ENCODE results near the gene ELAC2. TPM values are rescaled to one million over a fixed set of nuclear protein-coding genes. Genes with fewer than 3 reads are reported as not detected.

The ELAC2 gene
- total and polyA plus RNA-seq, 10 of the 15 experiments (the other 5 are each of a cell fraction or from before 2014, with no cell fraction given), result 5.1 to 146 (median 79.4) TPM

- H3K4me1 ChIP-seq (ENCODE audit: control insufficient read depth, insufficient read depth, low read length), result no peaks in the 10 kb centered on the region
- H3K9me3 ChIP-seq (replicated peaks; ENCODE audit: control insufficient read depth, insufficient read depth, low read length), result no peaks in the 10 kb centered on the region
- 36% methylated on average over 5 of the region's 5 CpGs for WGBS (ENCODE audit: insufficient coverage, insufficient replicate concordance, low lambda C conversion rate, missing lambda C conversion rate)
- no peak overlapping the region for H3K4me3 ChIP-seq
- no peak overlapping the region for H3K9ac ChIP-seq (ENCODE audit: control insufficient read depth, insufficient read depth, low read length)
- BruUV-seq (replicated peaks), result no TSS peak
- no peaks in the 10 kb centered on the region for H3K79me2 ChIP-seq (ENCODE audit: control insufficient read depth, insufficient read depth, low read length)
- intact Hi-C loops (cut with micrococcal nuclease; ENCODE audit: unreplicated experiment), result no loop called here
- RAD21 ChIA-PET (ENCODE audit: unreplicated experiment), result no interaction called here
- H3K4me2 ChIP-seq (ENCODE audit: control insufficient read depth, insufficient read depth), result no peak overlapping the region
- ATAC-seq (no peak), DNase-seq (ENCODE audit: low read depth, low spot score) (no peak), FAIRE-seq (no peak)
- POLR2A ChIA-PET, result no interaction called here
- TF ChIP-seq CBFB (IDR thresholded peaks at IDR 0.05; ENCODE audit: low read depth) (no peak), BCL11A (IDR thresholded peaks at IDR 0.05; ENCODE audit: low read depth, low read length) (no peak), LARP7 (IDR thresholded peaks at IDR 0.05) (no peak), ZBTB40 (IDR thresholded peaks at IDR 0.05; ENCODE audit: borderline replicate concordance) (no peak), PKNOX1 (IDR thresholded peaks at IDR 0.05) (no peak), BACH1 (IDR thresholded peaks at IDR 0.05; ENCODE audit: borderline replicate concordance) (no peak), ATF3 (IDR thresholded peaks at IDR 0.05; ENCODE audit: borderline replicate concordance, extremely low read depth, low read depth, low read length) (no peak), ZNF384 (IDR thresholded peaks at IDR 0.05; ENCODE audit: borderline replicate concordance, low read depth, low read length) (no peak), ASH2L (IDR thresholded peaks at IDR 0.05; ENCODE audit: borderline replicate concordance, low read depth) (no peak), CEBPB (IDR thresholded peaks at IDR 0.05; ENCODE audit: borderline replicate concordance in 1 of 2, low read depth in 2 of 2, low read length in 2 of 2) (no peak)
- CTCF ChIA-PET, result no interaction called here
- no peak overlapping the region for H2AFZ ChIP-seq (ENCODE audit: control insufficient read depth, low read depth, low read length)
- no peaks in the 10 kb centered on the region for H3K27me3 ChIP-seq (replicated peaks in 1 of 2; ENCODE audit: control insufficient read depth in 2 of 2, insufficient read depth in 2 of 2, low read length in 1 of 2)
- no peaks in the 10 kb centered on the region for H3K36me3 ChIP-seq (ENCODE audit: control insufficient read depth in 2 of 2, insufficient read depth in 2 of 2, low read length in 1 of 2)
- in situ Hi-C loops (cut with MboI), result no loop called here
- no peaks in the 10 kb centered on the region for H4K20me1 ChIP-seq (ENCODE audit: control insufficient read depth, insufficient read depth)
- no peak overlapping the region for H3K27ac ChIP-seq (ENCODE audit: control insufficient read depth, insufficient read depth)
- SMC1A ChIA-PET (ENCODE audit: uncharacterized antibody, unreplicated experiment), result no interaction called here
Measured at GRCh38 chr17:12966413-12966812, 51.4 kb downstream of the ELAC2 start.

Measured in GM12878 (cell line).